Motor neuron (in vitro differentiated cells): ENCODE data around the gene GASK1A. TPM values are rescaled to one million over a fixed set of nuclear protein-coding genes. Genes with fewer than 3 reads are reported as not detected.

ENCODE experiments used
- ATAC-seq, 8 experiments: fragments of 200-7000 bp; cut with Tn5 transposase; replicated peaks in 6 of 8; 2 replicates each; pipeline ENCODE4 v1.8.0; 2021; ENCODE audit warnings: mild to moderate bottlenecking in 8 of 8, moderate library complexity in 8 of 8
- H3K27ac ChIP-seq, 2 donors: fragments of 250-450 bp; sonication (Bioruptor Pico); 2 replicates each; pipeline ENCODE4 v1.9.0; 2021; ENCODE audit warnings: antibody characterized with exemption in 2 of 2, mild to moderate bottlenecking in 2 of 2, moderate library complexity in 1 of 2
- H3K4me1 ChIP-seq, 2 donors: fragments of 250-450 bp; sonication (Bioruptor Pico); replicated peaks in 1 of 2; 2 replicates each; pipeline ENCODE4 v1.6.1; 2021; ENCODE audit warnings: antibody characterized with exemption in 2 of 2, mild to moderate bottlenecking in 2 of 2, moderate library complexity in 1 of 2
- H3K4me3 ChIP-seq, 5 donors: fragments of 250-450 bp; sonication (Bioruptor Pico); 2 replicates each; pipeline ENCODE4 v1.9.0; 2021; ENCODE audit warnings: antibody characterized with exemption in 5 of 5, mild to moderate bottlenecking in 5 of 5, moderate library complexity in 4 of 5
- WGBS, 10 experiments: fragments of 450-650 bp; shearing (Covaris generic); methylation state at CpG; one replicate each; pipeline ENCODE4 v1.0.0; 2022; 5-methylcytosine and 5-hydroxymethylcytosine counted together
- in situ Hi-C, 9 experiments: fragments of 400-800 bp; cut with MboI; loops; one replicate each; pipeline ENCODE4 v1.15.0; 2021; ENCODE audit warnings: low sequenced_read_pairs in 9 of 9, low pct_unique_long_range_greater_than_20kb in 2 of 9; ENCODE audit not compliant: unreplicated experiment in 9 of 9
- total RNA-seq, 8 experiments: library from RNA; unstranded; fragments of 300-600 nt; gene quantifications; 2 replicates each; pipeline versions ENCODE4 v1.2.3 to v1.2.4, GENCODE V29; 2022

GASK1A gene
- total RNA-seq, 8 experiments from 2014 or later, result 0.18 to 4.3 (median 0.85) TPM

DNA sequence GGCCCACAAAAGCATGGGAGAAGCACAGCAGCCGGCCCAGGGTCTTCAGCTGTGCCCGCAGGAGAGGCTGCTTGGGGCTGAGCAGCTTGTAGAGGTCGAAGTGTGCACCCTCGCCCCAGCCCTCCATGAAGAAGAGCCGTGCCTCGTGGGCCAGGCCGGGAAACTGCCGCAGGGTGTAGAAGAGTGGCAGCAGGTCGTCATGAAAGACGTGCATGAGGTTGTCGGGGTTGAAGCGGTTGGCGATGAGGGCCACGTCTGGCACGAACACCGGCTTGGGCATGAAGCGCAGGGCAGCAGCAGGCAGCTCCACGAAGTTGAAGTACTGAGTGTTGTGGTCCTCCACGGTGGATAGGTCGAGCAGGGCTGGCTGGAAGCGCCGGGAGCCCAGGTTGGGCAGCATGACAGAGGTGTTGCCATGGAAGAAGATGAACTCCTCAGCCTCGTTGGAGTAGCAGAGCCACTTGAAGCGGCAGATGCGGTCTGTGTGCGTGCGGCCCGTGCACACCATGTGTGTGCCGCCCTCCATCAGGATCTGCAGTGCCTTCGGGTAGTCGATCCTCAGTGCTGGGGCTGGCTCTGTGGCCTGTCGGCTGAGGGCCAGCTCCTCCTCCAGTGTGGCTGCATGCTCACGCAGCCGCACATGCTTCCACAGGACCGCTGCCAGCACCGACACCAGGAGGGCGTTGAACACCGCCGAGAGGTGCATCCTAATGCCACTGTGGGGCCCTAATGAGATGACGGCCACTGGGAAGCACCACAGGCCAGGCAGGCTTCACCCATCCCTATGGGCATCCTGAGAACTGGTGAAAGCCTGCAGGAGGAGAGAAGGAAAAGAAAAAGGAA, 101.8 kb downstream of the GASK1A start:
- Histone ChIP-seq H3K27ac (no peak overlapping the region), H3K4me1 (no peaks in the 10 kb centered on the region), H3K4me3 (no peak overlapping the region)
- ATAC-seq, result no peak
- WGBS, 10 experiments, result 80 to 99% (median 98%) methylated on average over 1 to 10 of the region's 40 CpGs; no CpG with 5 or more reads in 7 of the 10 experiments
- in situ Hi-C loops, result loop anchor here in 1 of 9 experiments (25.0 kb wide), 1 partner anchor 119 kb away; no protein-coding TSS in a partner anchor

DNA sequence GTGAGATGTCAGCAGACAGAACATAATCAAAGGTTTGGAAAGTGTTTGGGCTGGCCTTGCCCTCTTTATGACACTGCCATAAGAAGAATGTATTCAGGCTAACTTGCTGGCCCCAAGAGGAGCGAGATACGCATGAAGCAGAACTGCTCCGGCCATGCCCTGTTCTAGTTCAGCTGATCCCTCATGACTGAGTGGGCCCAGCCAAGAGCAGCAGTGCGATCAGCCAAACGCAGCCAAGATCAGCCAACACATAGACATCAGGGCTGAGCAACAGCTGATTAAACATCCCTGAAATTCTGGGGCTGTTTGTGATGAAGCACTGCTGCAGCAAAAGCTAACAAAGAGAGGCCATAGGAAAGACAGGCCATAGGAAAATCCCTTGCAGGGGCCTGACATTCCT, 102.7 kb downstream of the GASK1A start:
- no peak overlapping the region for H3K27ac ChIP-seq
- in situ Hi-C loops, result loop anchor here in 1 of 9 experiments (25.0 kb wide), 1 partner anchor 119 kb away; no protein-coding TSS in a partner anchor
- ATAC-seq, result peak in 1 of 8 experiments; percentile 7
- H3K4me1 ChIP-seq, result no peaks in the 10 kb centered on the region
- H3K4me3 ChIP-seq, result no peak overlapping the region
- 54 to 100% (median 92%) methylated on average over 1 to 5 of the region's 5 CpGs; no CpG with 5 or more reads in 3 of the 10 experiments for WGBS, 10 experiments

DNA sequence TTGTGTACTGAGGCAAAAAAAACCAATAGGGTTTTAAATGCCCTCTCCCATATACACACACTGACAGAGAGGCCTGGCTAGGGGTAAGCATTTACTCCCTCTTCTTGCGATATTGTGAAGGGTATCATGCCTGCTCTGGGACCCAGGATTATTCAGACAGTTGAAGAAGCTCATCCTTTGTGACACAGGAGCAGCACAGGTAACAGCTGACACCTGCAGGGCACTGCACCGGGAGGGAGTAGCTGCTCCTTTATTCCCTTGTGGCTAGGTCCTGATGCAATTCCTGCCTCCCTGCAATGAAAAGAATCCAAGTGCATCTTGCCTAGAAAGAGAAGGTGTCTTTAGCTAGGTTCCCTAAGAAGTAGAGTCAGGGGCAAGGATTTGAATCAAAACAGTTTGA, 103.3 kb downstream of the GASK1A start:
- in situ Hi-C loops, result loop anchor here in 1 of 9 experiments (25.0 kb wide), 1 partner anchor 120 kb away; no protein-coding TSS in a partner anchor
- H3K4me1 ChIP-seq, result no peaks in the 10 kb centered on the region
- no peak overlapping the region for H3K4me3 ChIP-seq
- no peak for ATAC-seq
- 93 to 100% (median 100%) methylated on average over 1 to 2 of the region's 2 CpGs; no CpG with 5 or more reads in 4 of the 10 experiments for WGBS, 10 experiments
- H3K27ac ChIP-seq, result no peak overlapping the region

DNA sequence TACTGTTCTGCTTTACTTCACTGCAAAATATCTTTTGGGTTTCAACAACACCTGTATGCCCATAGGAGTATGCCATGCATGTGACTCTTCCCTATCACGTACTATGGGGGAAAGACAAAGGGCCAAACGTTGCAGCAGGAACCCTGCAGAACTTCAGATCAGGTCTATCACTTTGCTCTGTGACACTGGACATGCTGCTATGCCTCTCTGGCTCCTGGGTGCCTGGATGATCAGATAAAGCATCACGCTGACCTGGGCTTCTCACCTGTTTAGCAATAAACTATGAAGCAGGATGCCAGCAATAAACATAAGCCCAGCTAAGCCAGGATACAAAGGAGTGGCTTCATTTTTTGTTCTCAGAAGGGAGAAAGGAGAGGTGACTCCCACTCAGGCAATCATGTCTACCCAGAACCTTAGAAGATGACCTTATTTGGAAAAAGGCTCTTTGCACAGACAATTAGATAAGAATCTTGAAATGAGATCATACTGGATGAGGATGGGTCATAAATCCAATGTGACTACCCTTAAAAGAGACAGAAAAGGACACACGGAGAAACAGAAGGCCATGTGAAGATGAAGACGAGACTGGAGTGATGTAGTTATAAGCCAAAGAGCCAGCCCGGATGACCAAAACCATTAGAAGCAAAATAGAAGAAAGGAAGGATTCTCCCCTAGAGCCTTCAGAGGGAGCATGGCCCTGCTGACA, 107.5 kb downstream of the GASK1A start:
- 70 to 100% (median 89%) methylated on average over 1 to 6 of the region's 6 CpGs for WGBS, 10 experiments
- peak in 5 of 8 experiments; percentile 16 to 91 (median 68) for ATAC-seq
- Histone ChIP-seq H3K27ac (peak overlapping the region in 1 of 2 donors; percentile 49), H3K4me3 (no peak overlapping the region), H3K4me1 (no peaks in the 10 kb centered on the region)
- in situ Hi-C loops, result loop anchor here in 1 of 9 experiments (25.0 kb wide), 1 partner anchor 124 kb away; no protein-coding TSS in a partner anchor

DNA sequence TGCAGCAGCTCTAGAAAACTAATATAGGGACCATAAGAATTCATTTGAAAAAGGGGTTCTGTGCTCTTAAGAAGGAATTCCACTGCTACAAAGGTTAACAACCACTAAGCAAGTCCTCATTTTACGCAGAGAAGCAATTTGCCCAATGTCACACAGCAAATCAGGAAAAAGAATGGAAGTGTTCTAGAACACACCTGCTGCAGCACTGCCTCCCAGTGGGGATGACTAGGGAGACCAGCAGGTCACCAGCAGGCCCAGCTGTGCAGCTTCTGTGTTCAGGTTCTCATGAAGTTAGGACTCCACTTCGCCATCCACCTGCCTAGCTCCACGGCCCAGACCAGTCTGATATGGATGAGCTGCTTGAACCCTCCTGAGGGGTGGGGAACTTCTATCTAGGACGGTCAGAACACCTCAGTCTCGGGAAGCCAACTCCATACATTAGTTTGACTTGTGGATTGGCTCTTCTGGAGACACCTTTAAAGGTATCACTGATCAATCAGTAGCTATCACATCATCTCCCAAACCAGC, 108.2 kb downstream of the GASK1A start:
- peak in 1 of 8 experiments; percentile 45 for ATAC-seq
- H3K4me3 ChIP-seq, result no peak overlapping the region
- in situ Hi-C loops, result loop anchor here in 1 of 9 experiments (25.0 kb wide), 1 partner anchor 125 kb away; no protein-coding TSS in a partner anchor
- H3K27ac ChIP-seq, result no peak overlapping the region
- 81 to 100% (median 100%) methylated on average over 1 to 5 of the region's 5 CpGs; no CpG with 5 or more reads in 1 of the 10 experiments for WGBS, 10 experiments
- H3K4me1 ChIP-seq, result no peaks in the 10 kb centered on the region

DNA sequence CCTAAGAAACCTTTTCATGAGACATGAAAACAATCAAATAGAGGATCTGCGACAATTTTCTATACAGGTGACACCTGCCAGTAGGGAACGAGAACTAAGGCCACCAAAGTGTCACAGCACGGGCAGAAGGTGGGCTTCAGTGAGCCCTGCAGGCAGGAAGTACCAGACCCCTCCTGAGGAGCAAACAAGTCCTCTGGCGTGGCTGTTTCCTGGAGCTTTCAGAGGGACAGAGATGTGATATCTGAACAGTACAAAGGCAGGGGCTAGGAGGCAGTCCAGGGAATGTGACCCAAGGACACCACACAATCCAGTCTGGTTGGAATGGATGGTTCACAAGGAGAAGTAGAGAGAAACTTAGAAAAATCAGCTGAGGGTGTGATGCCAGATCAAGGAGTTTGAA, 110.0 kb downstream of the GASK1A start:
- in situ Hi-C loops, result loop anchor here in 1 of 9 experiments (25.0 kb wide), 1 partner anchor 127 kb away; no protein-coding TSS in a partner anchor
- ATAC-seq, result no peak
- no peaks in the 10 kb centered on the region for H3K4me1 ChIP-seq
- H3K27ac ChIP-seq, result no peak overlapping the region
- WGBS, 10 experiments, result 100% methylated on average over 3 of the region's 4 CpGs; no CpG with 5 or more reads in 7 of the 10 experiments
- H3K4me3 ChIP-seq, result no peak overlapping the region

DNA sequence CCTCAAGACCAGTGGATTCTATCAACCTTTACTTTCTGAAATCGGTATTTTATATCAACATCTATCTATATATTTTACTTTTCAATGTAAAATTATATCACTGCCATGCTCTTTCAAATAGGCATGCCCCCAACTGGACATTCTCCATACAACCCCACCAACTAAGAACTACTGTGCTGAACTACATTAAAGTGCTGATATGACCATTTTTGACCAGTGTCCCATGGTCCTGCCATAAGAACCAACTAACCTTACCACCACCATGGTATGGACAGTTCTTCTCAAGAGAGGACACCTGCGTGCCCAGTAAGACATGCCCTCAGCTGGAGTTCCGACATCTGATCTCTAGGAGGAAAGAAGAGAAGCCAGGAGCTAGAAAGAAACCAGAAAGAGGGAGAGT, 111.1 kb downstream of the GASK1A start:
- Histone ChIP-seq H3K4me1 (peaks cover 0 to 6% of the 10 kb centered on the region in 2 donors), H3K4me3 (no peak overlapping the region), H3K27ac (no peak overlapping the region)
- no peak for ATAC-seq
- in situ Hi-C loops, result loop anchor here in 1 of 9 experiments (25.0 kb wide), 1 partner anchor 128 kb away; no protein-coding TSS in a partner anchor
- 64 to 100% (median 89%) methylated on average over 2 to 3 of the region's 3 CpGs; no CpG with 5 or more reads in 1 of the 10 experiments for WGBS, 10 experiments

DNA sequence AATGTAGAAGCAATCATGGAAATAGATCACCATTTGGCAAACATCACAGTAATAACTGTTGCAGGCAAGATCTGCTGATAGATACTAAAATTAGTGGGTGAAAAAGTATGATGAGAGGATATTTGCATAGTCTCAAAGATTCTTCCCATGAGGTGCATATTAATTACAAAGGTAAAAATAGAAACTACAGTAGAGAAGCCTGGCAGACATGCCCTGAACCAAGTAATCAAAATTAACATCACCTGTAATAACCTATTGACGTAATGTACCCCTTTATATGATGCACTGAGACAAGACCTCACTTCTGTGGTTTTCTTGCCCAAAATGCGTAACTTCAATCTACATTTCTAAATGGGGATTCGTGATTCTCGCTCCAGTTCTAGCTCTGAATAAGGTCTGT, 112.4 kb downstream of the GASK1A start:
- Histone ChIP-seq H3K4me3 (no peak overlapping the region), H3K4me1 (peaks cover 0 to 6% of the 10 kb centered on the region in 2 donors), H3K27ac (no peak overlapping the region)
- WGBS, 10 experiments, result 83 to 100% (median 90%) methylated on average over 1 to 4 of the region's 4 CpGs; no CpG with 5 or more reads in 1 of the 10 experiments
- no peak for ATAC-seq
- in situ Hi-C loops, result loop anchor here in 1 of 9 experiments (25.0 kb wide), 1 partner anchor 129 kb away; no protein-coding TSS in a partner anchor

DNA sequence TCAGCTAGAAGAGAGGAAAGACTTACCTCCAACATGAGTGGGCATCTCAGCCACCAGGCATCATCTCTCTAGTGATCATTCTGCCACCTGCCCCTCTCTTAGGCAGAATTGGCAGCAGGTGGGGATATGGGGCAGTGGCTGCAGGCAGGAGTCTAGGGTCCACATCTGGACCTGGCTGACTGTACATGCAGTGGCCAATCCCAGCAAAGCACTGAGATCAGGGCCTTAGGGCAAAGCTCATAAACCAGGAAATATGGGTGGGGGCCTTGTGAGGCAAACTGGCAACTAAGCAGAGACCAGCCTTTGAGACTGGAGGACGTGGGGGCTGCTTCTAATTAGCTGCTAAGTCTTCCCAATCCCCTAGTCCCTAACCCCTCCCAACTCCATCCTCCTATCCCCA, 113.9 kb downstream of the GASK1A start:
- ATAC-seq, result peak in 1 of 8 experiments; percentile 18
- H3K4me1 ChIP-seq, result peaks cover 0 to 6% of the 10 kb centered on the region in 2 donors
- in situ Hi-C loops, result loop anchor here in 1 of 9 experiments (25.0 kb wide), 1 partner anchor 131 kb away; no protein-coding TSS in a partner anchor
- 83% methylated on average over 1 of the region's 1 CpG; no CpG with 5 or more reads in 9 of the 10 experiments for WGBS, 10 experiments
- H3K4me3 ChIP-seq, result no peak overlapping the region
- no peak overlapping the region for H3K27ac ChIP-seq

DNA sequence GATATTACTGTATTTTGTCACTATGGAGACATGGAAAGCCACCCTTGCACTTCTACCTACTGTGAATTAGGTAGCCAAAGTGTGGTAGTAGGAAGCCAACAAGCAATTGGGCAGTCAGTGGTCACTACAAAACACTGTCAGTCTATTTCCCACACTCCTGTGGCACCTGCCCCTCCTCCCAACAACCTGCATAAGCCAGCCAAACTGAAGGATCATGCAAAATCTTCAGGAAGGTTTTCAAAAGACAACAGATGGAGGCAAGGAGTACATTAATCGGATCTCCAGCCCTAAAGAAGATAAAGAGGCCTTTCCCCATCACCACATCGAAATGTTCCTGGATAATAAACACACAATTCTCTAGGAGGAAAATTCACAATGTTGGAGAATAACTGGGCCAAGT, 114.9 kb downstream of the GASK1A start:
- peaks cover 0 to 6% of the 10 kb centered on the region in 2 donors for H3K4me1 ChIP-seq
- no peak overlapping the region for H3K4me3 ChIP-seq
- H3K27ac ChIP-seq, result no peak overlapping the region
- in situ Hi-C loops, result loop anchor here in 1 of 9 experiments (25.0 kb wide), 1 partner anchor 132 kb away; no protein-coding TSS in a partner anchor
- no peak for ATAC-seq
- 80 to 100% (median 91%) methylated on average over 1 to 2 of the region's 2 CpGs; no CpG with 5 or more reads in 4 of the 10 experiments for WGBS, 10 experiments

DNA sequence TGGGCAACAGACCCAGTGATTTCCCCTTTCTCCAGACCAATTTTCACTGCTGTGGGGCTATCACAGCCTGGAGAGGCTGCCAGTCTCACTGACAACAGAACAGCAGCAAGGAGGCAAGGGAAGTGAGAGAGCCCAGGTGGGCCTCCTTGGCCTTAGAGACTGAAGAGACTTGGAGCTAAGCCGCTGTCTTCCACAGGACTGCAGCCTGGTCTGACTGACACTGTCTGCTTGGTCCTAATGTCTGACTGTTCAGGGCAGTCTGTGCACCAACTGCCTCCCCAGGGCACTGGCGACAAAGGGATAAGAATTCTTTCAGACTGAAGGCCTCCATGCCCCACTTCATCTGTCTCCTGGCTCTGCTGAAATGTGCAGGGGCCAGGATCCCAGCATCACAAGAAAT, 115.3 kb downstream of the GASK1A start:
- Histone ChIP-seq H3K4me1 (peaks cover 0 to 6% of the 10 kb centered on the region in 2 donors), H3K27ac (no peak overlapping the region), H3K4me3 (no peak overlapping the region)
- 71 to 90% (median 90%) methylated on average over 1 to 2 of the region's 2 CpGs; no CpG with 5 or more reads in 7 of the 10 experiments for WGBS, 10 experiments
- in situ Hi-C loops, result loop anchor here in 1 of 9 experiments (25.0 kb wide), 1 partner anchor 132 kb away; no protein-coding TSS in a partner anchor
- peak in 3 of 8 experiments; percentile 13 to 56 (median 35) for ATAC-seq

DNA sequence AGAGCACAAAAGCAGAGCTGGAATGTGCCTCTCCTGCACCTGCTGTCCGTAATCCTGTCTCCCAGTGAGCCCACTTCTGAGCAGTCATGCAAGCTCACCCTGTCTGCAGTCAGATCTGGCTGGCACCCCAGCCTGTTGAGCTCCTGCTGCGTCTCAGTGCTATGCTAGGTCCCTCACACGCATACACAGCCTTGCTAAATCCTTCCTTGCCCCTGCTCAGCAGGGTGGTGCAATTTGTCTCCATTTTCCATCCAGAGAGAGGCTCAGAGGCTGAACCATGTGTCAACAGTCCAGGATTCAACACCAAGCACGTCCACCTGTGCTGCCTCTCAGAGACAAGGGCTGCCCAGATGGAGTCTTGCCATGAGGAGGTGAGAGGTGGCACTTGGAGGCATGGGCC, 115.7 kb downstream of the GASK1A start:
- no peak overlapping the region for H3K27ac ChIP-seq
- 60 to 100% (median 62%) methylated on average over 1 to 2 of the region's 4 CpGs; no CpG with 5 or more reads in 7 of the 10 experiments for WGBS, 10 experiments
- H3K4me1 ChIP-seq, result peaks cover 0 to 6% of the 10 kb centered on the region in 2 donors
- in situ Hi-C loops, result loop anchor here in 1 of 9 experiments (25.0 kb wide), 1 partner anchor 133 kb away; no protein-coding TSS in a partner anchor
- H3K4me3 ChIP-seq, result no peak overlapping the region
- ATAC-seq, result peak in 1 of 8 experiments; percentile 6
